ENCODE measurements around the gene GPC5. TPM values are rescaled to one million over a fixed set of nuclear protein-coding genes. Genes with fewer than 3 reads are reported as not detected.
A peak's percentile ranks its signal among the peaks of the same experiment; 100 is the strongest.

The GPC5 gene
- total and polyA plus RNA-seq, 4 donors = 0.51 to 22.4 (median 2.0) TPM

DNA sequence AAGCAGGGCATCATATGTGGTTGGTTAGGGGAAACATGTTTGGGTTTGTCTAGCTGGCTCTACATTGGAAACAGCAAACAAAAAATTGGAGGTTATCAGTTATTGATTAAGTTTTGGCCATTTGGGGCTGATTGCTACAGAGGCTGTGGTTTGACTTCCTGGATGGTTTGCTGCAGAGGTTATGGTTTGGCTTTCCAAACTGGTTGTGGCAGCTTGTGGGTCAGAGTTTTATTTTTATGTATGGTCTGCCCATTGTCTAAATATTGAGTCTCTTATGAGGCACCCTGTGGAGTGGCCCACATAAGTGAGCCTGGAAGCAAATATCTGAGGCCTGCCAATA, 261.6 kb downstream of the GPC5 start:
- Histone ChIP-seq H3K4me3 (ENCODE audit: low read depth in 1 of 3, low read length in 3 of 3) (no peak overlapping the region), H3K4me1 (ENCODE audit: control insufficient read depth in 4 of 4, insufficient read depth in 4 of 4, low read length in 3 of 4) (no peaks in the 10 kb centered on the region), H3K36me3 (ENCODE audit: control insufficient read depth in 4 of 4, insufficient read depth in 3 of 4, low read depth in 1 of 4, low read length in 3 of 4) (no peaks in the 10 kb centered on the region), H3K27me3 (ENCODE audit: control insufficient read depth in 4 of 4, insufficient read depth in 4 of 4, low read length in 3 of 4) (no peaks in the 10 kb centered on the region), H3K9ac (ENCODE audit: low read depth in 1 of 2, low read length in 2 of 2) (no peak overlapping the region), H3K9me3 (ENCODE audit: control insufficient read depth in 4 of 4, low read length in 3 of 4) (no peaks in the 10 kb centered on the region), H3K27ac (ENCODE audit: low read depth in 1 of 2, low read length in 2 of 2) (no peak overlapping the region)
- DNase-seq (ENCODE audit: low spot score) = no peak
- peak in 1 of 2 donors; percentile 4 for TF ChIP-seq RAD21 (IDR thresholded peaks at IDR 0.05)
- TF ChIP-seq RXRA (IDR thresholded peaks at IDR 0.05) = no peak
- peak in 1 of 2 donors; percentile 32 for TF ChIP-seq HNF4A (conservative IDR thresholded peaks at IDR 0.05)
- no peak for TF ChIP-seq NR2F2 (IDR thresholded peaks at IDR 0.05)
- TF ChIP-seq SP1 (IDR thresholded peaks at IDR 0.05) = no peak

DNA sequence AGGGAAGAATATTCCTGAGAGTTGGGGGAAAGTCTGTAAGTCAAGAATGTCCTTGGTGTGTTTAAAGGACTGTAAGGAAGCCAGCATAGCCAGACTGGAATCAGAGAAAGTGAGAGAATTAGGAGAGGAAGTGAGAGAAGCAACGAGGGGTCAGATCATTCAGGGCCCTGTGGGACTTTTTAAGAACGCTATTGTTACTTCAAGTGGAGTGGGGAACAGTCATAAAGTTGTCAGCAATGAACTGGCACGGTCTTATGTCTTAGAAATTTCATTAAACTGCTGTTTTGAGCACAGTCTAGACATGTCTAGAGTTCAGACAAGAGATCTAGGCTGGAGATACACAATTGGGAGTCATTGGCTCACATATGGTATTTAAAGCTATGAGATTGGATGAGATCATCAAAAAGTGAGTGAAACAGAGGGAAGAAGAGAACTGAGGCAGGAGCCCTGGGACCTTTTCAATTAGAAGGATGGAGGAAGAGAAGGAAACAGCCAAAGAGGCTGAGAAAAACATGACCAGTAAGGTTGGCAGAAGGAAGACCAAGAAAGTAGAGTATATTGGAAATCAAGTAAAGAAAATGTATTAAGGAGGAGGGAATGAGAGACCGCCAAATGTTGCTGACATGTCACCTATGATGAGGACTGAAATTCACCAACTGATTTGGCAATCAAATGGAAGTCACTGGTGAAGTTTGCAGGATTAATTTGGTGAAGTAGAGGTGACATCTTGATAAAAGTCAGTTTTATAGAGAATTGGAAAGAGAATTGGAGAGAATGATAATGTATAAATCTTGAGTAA, 263.5 kb downstream of the GPC5 start:
- H3K36me3 ChIP-seq (ENCODE audit: control insufficient read depth in 4 of 4, insufficient read depth in 3 of 4, low read depth in 1 of 4, low read length in 3 of 4) = no peaks in the 10 kb centered on the region
- 89% methylated on average over 4 of the region's 4 CpGs for WGBS
- peaks cover 0 to 2% (median 0%) of the 10 kb centered on the region in 4 donors for H3K4me1 ChIP-seq (ENCODE audit: control insufficient read depth in 4 of 4, insufficient read depth in 4 of 4, low read length in 3 of 4)
- H3K9ac ChIP-seq (ENCODE audit: low read depth in 1 of 2, low read length in 2 of 2) = no peak overlapping the region
- H3K4me3 ChIP-seq (ENCODE audit: low read depth in 1 of 3, low read length in 3 of 3) = no peak overlapping the region
- H3K27me3 ChIP-seq (ENCODE audit: control insufficient read depth in 4 of 4, insufficient read depth in 4 of 4, low read length in 3 of 4) = no peaks in the 10 kb centered on the region
- H3K9me3 ChIP-seq (ENCODE audit: control insufficient read depth in 4 of 4, low read length in 3 of 4) = no peaks in the 10 kb centered on the region
- TF ChIP-seq REST (IDR thresholded peaks at IDR 0.05) (no peak), EGR1 (IDR thresholded peaks at IDR 0.05; ENCODE audit: low read depth in 2 of 2) (no peak), HNF4A (conservative IDR thresholded peaks at IDR 0.05) (no peak), RXRA (IDR thresholded peaks at IDR 0.05) (no peak), SP1 (IDR thresholded peaks at IDR 0.05) (no peak), RAD21 (IDR thresholded peaks at IDR 0.05) (no peak), FOXA1 (IDR thresholded peaks at IDR 0.05) (no peak), HNF4G (IDR thresholded peaks at IDR 0.05) (no peak), CTCF (IDR thresholded peaks at IDR 0.05; ENCODE audit: low read depth, low read length, missing input control) (no peak), JUND (IDR thresholded peaks at IDR 0.05) (no peak)
- TF ChIP-seq, protein P1, sequence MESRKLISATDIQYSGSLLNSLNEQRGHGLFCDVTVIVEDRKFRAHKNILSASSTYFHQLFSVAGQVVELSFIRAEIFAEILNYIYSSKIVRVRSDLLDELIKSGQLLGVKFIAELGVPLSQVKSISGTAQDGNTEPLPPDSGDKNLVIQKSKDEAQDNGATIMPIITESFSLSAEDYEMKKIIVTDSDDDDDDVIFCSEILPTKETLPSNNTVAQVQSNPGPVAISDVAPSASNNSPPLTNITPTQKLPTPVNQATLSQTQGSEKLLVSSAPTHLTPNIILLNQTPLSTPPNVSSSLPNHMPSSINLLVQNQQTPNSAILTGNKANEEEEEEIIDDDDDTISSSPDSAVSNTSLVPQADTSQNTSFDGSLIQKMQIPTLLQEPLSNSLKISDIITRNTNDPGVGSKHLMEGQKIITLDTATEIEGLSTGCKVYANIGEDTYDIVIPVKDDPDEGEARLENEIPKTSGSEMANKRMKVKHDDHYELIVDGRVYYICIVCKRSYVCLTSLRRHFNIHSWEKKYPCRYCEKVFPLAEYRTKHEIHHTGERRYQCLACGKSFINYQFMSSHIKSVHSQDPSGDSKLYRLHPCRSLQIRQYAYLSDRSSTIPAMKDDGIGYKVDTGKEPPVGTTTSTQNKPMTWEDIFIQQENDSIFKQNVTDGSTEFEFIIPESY (IDR thresholded peaks at IDR 0.05) = no peak
- TF ChIP-seq, protein P2, sequence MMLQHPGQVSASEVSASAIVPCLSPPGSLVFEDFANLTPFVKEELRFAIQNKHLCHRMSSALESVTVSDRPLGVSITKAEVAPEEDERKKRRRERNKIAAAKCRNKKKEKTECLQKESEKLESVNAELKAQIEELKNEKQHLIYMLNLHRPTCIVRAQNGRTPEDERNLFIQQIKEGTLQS (IDR thresholded peaks at IDR 0.05) = no peak
- no peak overlapping the region for H3K27ac ChIP-seq (ENCODE audit: low read depth in 1 of 2, low read length in 2 of 2)
- DNase-seq (ENCODE audit: low spot score) = no peak
